ENCODE results near the gene PARP16. TPM values are rescaled to one million over a fixed set of nuclear protein-coding genes. Genes with fewer than 3 reads are reported as not detected.

PARP16 gene
- total and polyA plus RNA-seq, 9 of the 15 experiments (the other 6 are each of a cell fraction or from before 2014, with no cell fraction given): 3.0 to 9.9 (median 5.8) TPM

DNA sequence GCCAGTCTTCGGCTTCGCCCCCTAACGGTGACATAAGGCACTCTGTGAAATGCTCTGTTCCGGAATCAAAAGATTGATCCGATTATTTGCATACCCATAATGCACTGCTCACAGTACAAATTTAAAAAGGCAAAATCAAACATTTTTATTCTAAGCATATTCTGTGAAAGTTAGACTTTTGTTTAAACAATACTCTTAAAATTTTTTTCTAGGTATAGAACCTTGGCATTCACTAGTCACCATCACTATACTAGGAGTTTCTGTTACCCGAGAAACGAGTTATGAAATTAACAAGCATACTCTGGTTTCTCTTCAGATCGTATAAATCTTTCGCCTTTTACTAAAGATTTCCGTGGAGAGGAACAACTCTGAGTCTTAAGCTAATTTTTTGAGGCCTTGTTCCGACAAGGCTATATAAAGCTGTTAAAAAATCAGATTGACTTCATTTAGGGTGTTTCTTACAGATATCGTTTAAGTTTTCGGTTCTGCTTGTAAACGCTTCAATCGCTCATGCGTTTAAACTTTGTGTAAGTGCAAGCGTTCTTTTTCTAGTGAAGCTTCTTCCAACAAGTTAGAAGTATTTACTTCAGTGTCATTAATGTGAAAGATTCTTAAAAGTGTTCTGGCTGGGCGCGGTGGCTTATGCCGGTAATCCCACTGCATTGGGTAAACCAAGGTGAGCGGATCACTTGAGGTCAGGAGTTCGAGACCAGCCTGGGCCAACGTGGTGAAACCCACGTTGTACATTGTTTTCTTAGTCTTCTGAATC, 17.9 kb upstream of the PARP16 start, which contains the start of gene RNU5B-1 (continued):
- TF ChIP-seq, protein P1, sequence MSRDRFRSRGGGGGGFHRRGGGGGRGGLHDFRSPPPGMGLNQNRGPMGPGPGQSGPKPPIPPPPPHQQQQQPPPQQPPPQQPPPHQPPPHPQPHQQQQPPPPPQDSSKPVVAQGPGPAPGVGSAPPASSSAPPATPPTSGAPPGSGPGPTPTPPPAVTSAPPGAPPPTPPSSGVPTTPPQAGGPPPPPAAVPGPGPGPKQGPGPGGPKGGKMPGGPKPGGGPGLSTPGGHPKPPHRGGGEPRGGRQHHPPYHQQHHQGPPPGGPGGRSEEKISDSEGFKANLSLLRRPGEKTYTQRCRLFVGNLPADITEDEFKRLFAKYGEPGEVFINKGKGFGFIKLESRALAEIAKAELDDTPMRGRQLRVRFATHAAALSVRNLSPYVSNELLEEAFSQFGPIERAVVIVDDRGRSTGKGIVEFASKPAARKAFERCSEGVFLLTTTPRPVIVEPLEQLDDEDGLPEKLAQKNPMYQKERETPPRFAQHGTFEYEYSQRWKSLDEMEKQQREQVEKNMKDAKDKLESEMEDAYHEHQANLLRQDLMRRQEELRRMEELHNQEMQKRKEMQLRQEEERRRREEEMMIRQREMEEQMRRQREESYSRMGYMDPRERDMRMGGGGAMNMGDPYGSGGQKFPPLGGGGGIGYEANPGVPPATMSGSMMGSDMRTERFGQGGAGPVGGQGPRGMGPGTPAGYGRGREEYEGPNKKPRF (IDR thresholded peaks at IDR 0.05; ENCODE audit: low read depth, low read length): no peak
- TF ChIP-seq TCF3 (CRISPR knock-in tag; IDR thresholded peaks at IDR 0.05) (peak; percentile 36), ZKSCAN8 (CRISPR knock-in tag; IDR thresholded peaks at IDR 0.05) (peak; percentile 89), ZNF124 (CRISPR knock-in tag; IDR thresholded peaks at IDR 0.05) (no peak), ZNF311 (CRISPR knock-in tag; IDR thresholded peaks at IDR 0.05) (no peak), NCOA2 (IDR thresholded peaks at IDR 0.05; ENCODE audit: partially characterized antibody in 2 of 2) (peak in 1 of 2 experiments; percentile 15), PCBP1 (IDR thresholded peaks at IDR 0.05; ENCODE audit: low read depth, low read length, poor library complexity, severe bottlenecking) (no peak), ZNF76 (CRISPR knock-in tag; IDR thresholded peaks at IDR 0.05; ENCODE audit: borderline replicate concordance) (peak; percentile 6; the same call in 1 of the 2 replicates), FUS (optimal IDR thresholded peaks at IDR 0.05; ENCODE audit: low read depth, low read length) (peak; percentile 97), KDM2B (CRISPR knock-in tag; IDR thresholded peaks at IDR 0.05) (peak; percentile 52; the same call in 1 of the 2 replicates), SMARCC2 (IDR thresholded peaks at IDR 0.05; ENCODE audit: low read depth) (no peak), GTF2A2 (tag; IDR thresholded peaks at IDR 0.05) (peak; percentile 100), PRPF4 (IDR thresholded peaks at IDR 0.05; ENCODE audit: insufficient read depth, low read depth, low read length, poor library complexity, severe bottlenecking) (peak; percentile 60), DIDO1 (tag; IDR thresholded peaks at IDR 0.05; ENCODE audit: low read depth) (no peak), MBD2 (IDR thresholded peaks at IDR 0.05; ENCODE audit: borderline replicate concordance, low read depth) (peak; percentile 90), ZNF589 (CRISPR knock-in tag; IDR thresholded peaks at IDR 0.05; ENCODE audit: low read depth) (peak; percentile 90)
- TF ChIP-seq, protein P2, sequence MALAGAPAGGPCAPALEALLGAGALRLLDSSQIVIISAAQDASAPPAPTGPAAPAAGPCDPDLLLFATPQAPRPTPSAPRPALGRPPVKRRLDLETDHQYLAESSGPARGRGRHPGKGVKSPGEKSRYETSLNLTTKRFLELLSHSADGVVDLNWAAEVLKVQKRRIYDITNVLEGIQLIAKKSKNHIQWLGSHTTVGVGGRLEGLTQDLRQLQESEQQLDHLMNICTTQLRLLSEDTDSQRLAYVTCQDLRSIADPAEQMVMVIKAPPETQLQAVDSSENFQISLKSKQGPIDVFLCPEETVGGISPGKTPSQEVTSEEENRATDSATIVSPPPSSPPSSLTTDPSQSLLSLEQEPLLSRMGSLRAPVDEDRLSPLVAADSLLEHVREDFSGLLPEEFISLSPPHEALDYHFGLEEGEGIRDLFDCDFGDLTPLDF (CRISPR knock-in tag; IDR thresholded peaks at IDR 0.05): peak; percentile 87
- TF ChIP-seq, protein P3, sequence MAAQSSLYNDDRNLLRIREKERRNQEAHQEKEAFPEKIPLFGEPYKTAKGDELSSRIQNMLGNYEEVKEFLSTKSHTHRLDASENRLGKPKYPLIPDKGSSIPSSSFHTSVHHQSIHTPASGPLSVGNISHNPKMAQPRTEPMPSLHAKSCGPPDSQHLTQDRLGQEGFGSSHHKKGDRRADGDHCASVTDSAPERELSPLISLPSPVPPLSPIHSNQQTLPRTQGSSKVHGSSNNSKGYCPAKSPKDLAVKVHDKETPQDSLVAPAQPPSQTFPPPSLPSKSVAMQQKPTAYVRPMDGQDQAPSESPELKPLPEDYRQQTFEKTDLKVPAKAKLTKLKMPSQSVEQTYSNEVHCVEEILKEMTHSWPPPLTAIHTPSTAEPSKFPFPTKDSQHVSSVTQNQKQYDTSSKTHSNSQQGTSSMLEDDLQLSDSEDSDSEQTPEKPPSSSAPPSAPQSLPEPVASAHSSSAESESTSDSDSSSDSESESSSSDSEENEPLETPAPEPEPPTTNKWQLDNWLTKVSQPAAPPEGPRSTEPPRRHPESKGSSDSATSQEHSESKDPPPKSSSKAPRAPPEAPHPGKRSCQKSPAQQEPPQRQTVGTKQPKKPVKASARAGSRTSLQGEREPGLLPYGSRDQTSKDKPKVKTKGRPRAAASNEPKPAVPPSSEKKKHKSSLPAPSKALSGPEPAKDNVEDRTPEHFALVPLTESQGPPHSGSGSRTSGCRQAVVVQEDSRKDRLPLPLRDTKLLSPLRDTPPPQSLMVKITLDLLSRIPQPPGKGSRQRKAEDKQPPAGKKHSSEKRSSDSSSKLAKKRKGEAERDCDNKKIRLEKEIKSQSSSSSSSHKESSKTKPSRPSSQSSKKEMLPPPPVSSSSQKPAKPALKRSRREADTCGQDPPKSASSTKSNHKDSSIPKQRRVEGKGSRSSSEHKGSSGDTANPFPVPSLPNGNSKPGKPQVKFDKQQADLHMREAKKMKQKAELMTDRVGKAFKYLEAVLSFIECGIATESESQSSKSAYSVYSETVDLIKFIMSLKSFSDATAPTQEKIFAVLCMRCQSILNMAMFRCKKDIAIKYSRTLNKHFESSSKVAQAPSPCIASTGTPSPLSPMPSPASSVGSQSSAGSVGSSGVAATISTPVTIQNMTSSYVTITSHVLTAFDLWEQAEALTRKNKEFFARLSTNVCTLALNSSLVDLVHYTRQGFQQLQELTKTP (IDR thresholded peaks at IDR 0.05; ENCODE audit: low read depth in 1 of 2, partially characterized antibody in 2 of 2): peak; percentile 90 to 99

Measured in K562 (cell line).